Left lung (tissue), 10 donors: ENCODE results near the gene CFAP54. TPM values are rescaled to one million over a fixed set of nuclear protein-coding genes. Genes with fewer than 3 reads are reported as not detected.
A peak's percentile ranks its signal among the peaks of the same experiment; 100 is the strongest.

Experiments used
- ATAC-seq: fragments of 200-7000 bp; cut with Tn5 transposase; one replicate; pipeline ENCODE4 v1.9.1; 2020; ENCODE audit warnings: moderate library complexity
- DNase-seq, 4 donors: peaks; one replicate each; pipeline ENCODE4 v3.0.0-alpha.2; 2013 to 2020
- H3K27ac ChIP-seq, 2 donors: fragments of 200-600 bp; sonication (generic) in 1 of 2; one replicate each; pipeline versions ENCODE4 v1.5.0 to v1.8.0; 2020 to 2021
- H3K27me3 ChIP-seq, 2 donors: fragments of 200-600 bp; sonication (generic) in 1 of 2; one replicate each; pipeline versions ENCODE4 v1.5.0 to v1.8.0; 2020 to 2021
- H3K36me3 ChIP-seq, 2 donors: fragments of 200-600 bp; sonication (generic) in 1 of 2; one replicate each; pipeline versions ENCODE4 v1.5.0 to v1.8.0; 2020 to 2021
- H3K4me1 ChIP-seq, 2 donors: fragments of 200-600 bp; one replicate each; pipeline ENCODE4 v1.8.0; 2021
- H3K4me3 ChIP-seq, 2 donors: fragments of 200-600 bp; sonication (generic) in 1 of 2; one replicate each; pipeline versions ENCODE4 v1.5.0 to v1.8.0; 2020 to 2021; ENCODE audit warnings: mild to moderate bottlenecking in 1 of 2
- H3K9me3 ChIP-seq, 2 donors: fragments of 200-600 bp; sonication (generic) in 1 of 2; one replicate each; pipeline versions ENCODE4 v1.5.0 to v1.8.0; 2020 to 2021
- CTCF ChIP-seq, 2 donors: fragments of 200-600 bp; sonication (generic) in 1 of 2; IDR thresholded peaks; one replicate each; pipeline versions ENCODE4 v1.5.0 to v1.8.0; 2021; ENCODE audit warnings: antibody characterized with exemption in 2 of 2
- intact Hi-C, 2 donors: fragments of 100-400 bp; cut with DNase I; formaldehyde crosslinking; loops; one replicate each; pipeline versions ENCODE4 v1.11.2 to v1.14.2; 2022
- polyA plus RNA-seq, 6 donors: library from polyadenylated mRNA; unstranded; fragments of 120-200 nt; gene quantifications; one replicate each; pipeline ENCODE4 v1.2.1, GENCODE V29; 2013; ENCODE audit not compliant: insufficient read length in 6 of 6
- total RNA-seq, 2 donors: library from RNA; stranded (reverse); fragmentation: NEBNext Ultra II Directional; extraction: Animal tissue kit (Norgen Biotek cat#: 25700); gene quantifications; one replicate each; pipeline ENCODE4 v1.2.1, GENCODE V29; 2021
- donor health status: DM: no; HTN: yes; CAD: no.
- donor health status: DM: no; HTN: no; CAD: no.

CFAP54 gene
- total and polyA plus RNA-seq, 8 donors, result 1.1 to 3.7 (median 2.6) TPM

- ATAC-seq (no peak), DNase-seq (peak in 2 of 4 donors; percentile 56 to 76)
- no peaks in the 10 kb centered on the region for H3K36me3 ChIP-seq
- TF ChIP-seq CTCF (IDR thresholded peaks at IDR 0.05), result no peak
- peaks cover 7 to 11% of the 10 kb centered on the region in 2 donors for H3K4me1 ChIP-seq
- intact Hi-C loops, result loop anchor here in 1 of 2 donors (10.0 kb wide), 1 partner anchor 300 kb away; no protein-coding TSS in a partner anchor
- no peaks in the 10 kb centered on the region for H3K27me3 ChIP-seq
- H3K4me3 ChIP-seq, result no peak overlapping the region
- H3K27ac ChIP-seq, result peak overlapping the region in 1 of 2 donors; percentile 28
- no peaks in the 10 kb centered on the region for H3K9me3 ChIP-seq
Observed at GRCh38 chr12:96514328-96514727, 25.0 kb downstream of the CFAP54 start.

- H3K9me3 ChIP-seq, result no peaks in the 10 kb centered on the region
- DNase-seq, result peak in 3 of 4 donors; percentile 61 to 84 (median 72)
- H3K36me3 ChIP-seq, result no peaks in the 10 kb centered on the region
- intact Hi-C loops, result loop anchor here in 1 of 2 donors (5.0 to 10.0 kb wide), 2 partner anchors 302 to 454 kb away; no protein-coding TSS in a partner anchor
- no peak overlapping the region for H3K4me3 ChIP-seq
- H3K4me1 ChIP-seq, result peaks cover 0 to 11% of the 10 kb centered on the region in 2 donors
- peak; percentile 92 for ATAC-seq
- peak; percentile 64 to 70 for TF ChIP-seq CTCF (IDR thresholded peaks at IDR 0.05)
- no peak overlapping the region for H3K27ac ChIP-seq
- no peaks in the 10 kb centered on the region for H3K27me3 ChIP-seq
Observed at GRCh38 chr12:96516472-96517430, 27.4 kb downstream of the CFAP54 start.

GRCh38 chr12:96520767-96521166, 31.4 kb downstream of the CFAP54 start:
- no peaks in the 10 kb centered on the region for H3K9me3 ChIP-seq
- peaks cover 0 to 5% of the 10 kb centered on the region in 2 donors for H3K4me1 ChIP-seq
- TF ChIP-seq CTCF (IDR thresholded peaks at IDR 0.05), result no peak
- H3K27me3 ChIP-seq, result no peaks in the 10 kb centered on the region
- ATAC-seq (no peak), DNase-seq (no peak)
- no peak overlapping the region for H3K27ac ChIP-seq
- intact Hi-C loops, result no loop called here
- no peaks in the 10 kb centered on the region for H3K36me3 ChIP-seq
- no peak overlapping the region for H3K4me3 ChIP-seq

GRCh38 chr12:96521895-96522682, 32.7 kb downstream of the CFAP54 start:
- H3K27ac ChIP-seq, result no peak overlapping the region
- TF ChIP-seq CTCF (IDR thresholded peaks at IDR 0.05), result no peak
- intact Hi-C loops, result no loop called here
- no peak overlapping the region for H3K4me3 ChIP-seq
- no peaks in the 10 kb centered on the region for H3K27me3 ChIP-seq
- H3K36me3 ChIP-seq, result no peaks in the 10 kb centered on the region
- DNase-seq, result no peak
- H3K4me1 ChIP-seq, result no peaks in the 10 kb centered on the region
- no peaks in the 10 kb centered on the region for H3K9me3 ChIP-seq
- no peak for ATAC-seq

GRCh38 chr12:96522690-96523089, 33.3 kb downstream of the CFAP54 start:
- H3K4me1 ChIP-seq, result no peaks in the 10 kb centered on the region
- no peak for ATAC-seq
- TF ChIP-seq CTCF (IDR thresholded peaks at IDR 0.05), result no peak
- H3K36me3 ChIP-seq, result no peaks in the 10 kb centered on the region
- intact Hi-C loops, result no loop called here
- no peaks in the 10 kb centered on the region for H3K9me3 ChIP-seq
- H3K4me3 ChIP-seq, result no peak overlapping the region
- no peak for DNase-seq
- no peak overlapping the region for H3K27ac ChIP-seq
- H3K27me3 ChIP-seq, result no peaks in the 10 kb centered on the region
